T-helper 2 cell treated with Interferon-gamma antibody and Interleukin-4, amounts not matched to agents 100 ng/mL and 5 ng/mL, for 36 hours (primary cell): Measurements from ENCODE around the gene DGKG. TPM values are rescaled to one million over a fixed set of nuclear protein-coding genes. Genes with fewer than 3 reads are reported as not detected.

Experiments
- intact Hi-C: fragments of 100-400 bp; cut with micrococcal nuclease; formaldehyde crosslinking; loops from one replicate; pipeline ENCODE4 v1.15.1; 2023
- total RNA-seq: library from RNA; stranded (reverse); gene quantifications from 2 replicates; pipeline ENCODE4 v1.2.3, GENCODE V29; 2022

The DGKG gene
- total RNA-seq: not detected in 2 replicates

DNA sequence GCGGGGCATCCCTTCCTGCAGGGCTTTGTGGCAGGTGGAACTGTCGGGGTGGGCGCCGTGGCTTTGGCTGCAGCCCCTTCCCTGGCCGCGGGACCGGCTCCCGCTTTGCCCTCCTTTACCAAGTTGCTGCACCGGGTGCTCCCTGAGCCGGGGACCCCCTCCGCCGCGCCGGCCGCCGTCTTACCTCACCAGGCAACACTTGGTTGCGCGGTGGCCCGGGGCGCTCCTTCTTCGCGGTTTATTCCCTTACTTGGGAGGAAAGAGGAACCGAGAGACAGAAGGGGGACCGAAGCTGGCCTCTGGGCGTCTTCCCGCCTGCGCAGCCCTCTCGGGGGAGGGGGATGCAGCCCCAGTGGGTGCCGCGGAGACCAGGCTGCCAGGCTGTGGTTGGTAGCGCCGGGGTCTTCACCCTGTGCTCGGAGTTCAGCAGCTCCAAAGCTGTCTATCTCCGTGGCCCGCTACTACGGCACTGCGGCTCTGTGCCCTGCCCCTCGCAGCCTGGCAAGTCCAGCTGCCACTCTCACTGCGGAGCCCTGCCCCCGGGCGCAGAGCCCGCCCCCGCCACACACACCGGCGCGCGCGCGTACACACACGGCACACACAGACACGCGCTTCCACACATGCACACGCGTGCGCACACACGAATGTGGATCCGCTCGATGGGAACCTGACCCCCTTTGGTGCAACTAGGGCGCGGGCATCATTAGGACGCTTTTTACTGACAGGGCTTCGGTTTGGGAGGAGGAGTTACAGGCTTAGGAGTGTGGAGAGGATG is at the start of gene DGKG:
TSS of gene DGKG (minus strand) at position 473 of the 775 bp plus-strand sequence. CDS start 41,775 bp downstream, outside the sequence.
- intact Hi-C loops: no loop called here

DNA sequence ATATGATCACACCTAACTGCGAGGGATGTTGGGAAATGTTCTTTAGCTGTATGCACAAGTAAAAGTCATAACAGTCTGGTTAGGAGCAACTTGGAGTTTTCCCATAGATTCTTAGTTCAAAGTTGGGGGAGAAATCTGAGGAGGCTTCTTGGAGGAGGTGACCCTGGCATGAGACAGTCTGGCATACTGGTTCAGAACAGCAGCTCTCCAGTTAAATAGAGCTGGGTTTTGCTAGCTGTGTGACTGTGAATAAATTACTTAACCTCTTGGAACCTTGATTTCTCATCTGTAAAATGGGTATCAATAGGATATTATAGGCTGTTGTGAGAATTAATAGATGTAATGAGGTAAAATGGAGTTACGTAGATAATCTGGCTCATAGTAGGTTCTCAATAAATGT is 49.1 kb upstream of the DGKG start:
- intact Hi-C loops: no loop called here

DNA sequence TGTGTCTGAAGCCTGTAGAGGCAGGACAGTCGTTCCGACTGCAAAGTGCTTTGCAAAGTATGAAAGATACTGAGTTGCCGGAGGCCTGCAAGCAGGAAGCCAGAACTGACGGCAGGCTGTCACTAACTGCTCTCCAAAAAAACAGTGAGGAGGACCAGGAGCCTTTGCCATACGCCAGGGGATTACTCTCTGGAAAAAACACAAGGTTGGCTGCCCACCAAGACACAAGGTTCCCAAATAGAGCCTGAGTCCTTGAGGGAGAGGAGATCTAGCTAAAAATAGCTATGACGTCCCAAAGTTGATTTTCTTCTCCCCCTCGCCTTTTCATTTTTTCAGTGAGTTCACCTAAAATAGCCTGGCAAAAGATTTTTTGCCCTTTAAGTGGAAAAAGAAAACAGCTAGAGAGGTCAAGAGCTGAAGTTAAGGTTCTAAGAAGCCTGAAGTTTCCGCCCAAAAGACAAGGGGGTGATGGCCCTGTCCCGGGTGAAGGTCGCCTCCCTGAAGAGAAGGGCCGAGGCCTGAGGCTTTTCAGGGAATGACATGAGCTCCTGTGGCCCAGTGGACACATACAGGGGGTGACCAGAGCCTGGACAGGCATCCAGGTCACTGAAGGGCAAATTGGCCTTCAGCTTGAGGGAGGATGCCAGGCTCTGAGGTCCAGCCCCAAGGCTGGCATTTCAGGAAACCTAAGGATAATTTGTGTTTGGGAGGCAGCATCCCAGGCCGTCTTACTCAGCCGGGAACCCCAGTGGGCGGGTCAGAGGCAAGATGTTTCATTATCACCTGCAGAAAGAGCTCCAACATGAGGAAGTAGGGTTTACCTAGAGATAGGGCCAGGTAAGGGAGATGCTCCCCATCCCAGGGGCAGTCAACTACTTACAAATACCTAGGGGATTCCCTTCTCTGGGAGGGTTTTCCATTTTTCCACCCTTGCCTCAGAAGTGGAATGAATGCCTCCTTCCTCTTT is 44.9 kb upstream of the DGKG start:
- intact Hi-C loops: no loop called here

DNA sequence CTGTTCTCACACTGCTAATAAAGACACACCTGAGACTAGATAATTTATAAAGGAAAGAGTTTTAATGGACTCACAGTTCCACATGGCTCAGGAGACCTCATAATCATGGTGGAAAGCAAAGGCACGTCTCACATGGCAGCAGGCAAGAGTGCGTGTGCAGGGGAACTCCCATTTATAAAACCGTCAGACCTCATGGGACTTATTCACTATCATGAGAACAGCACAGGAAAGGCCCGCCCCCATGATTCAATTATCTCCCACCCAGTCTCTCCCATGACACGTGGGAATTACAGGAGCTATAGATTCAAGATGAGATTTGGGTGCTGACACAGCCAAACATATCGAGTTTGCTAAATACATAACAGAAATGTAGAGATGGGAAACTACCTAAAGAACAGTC is 39.5 kb upstream of the DGKG start:
- intact Hi-C loops: no loop called here

DNA sequence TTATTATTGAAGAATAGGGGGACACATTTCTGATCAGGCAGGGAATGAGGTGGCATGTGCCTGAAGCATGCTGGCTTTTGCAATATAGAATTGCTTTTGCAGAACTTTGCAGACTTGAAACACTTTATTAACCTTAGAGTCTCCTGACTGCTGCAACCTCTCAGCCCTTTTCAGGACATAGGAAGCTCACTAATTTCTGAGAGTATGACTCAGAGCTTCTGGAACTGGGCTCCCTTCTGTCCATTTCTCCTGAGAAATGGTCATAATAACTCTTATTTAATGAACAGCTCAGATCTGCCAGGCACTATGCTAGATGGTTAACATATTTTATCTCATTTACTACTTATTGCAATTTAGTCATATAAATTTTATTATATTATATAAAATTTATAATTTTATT is 38.6 kb upstream of the DGKG start:
- intact Hi-C loops: no loop called here

DNA sequence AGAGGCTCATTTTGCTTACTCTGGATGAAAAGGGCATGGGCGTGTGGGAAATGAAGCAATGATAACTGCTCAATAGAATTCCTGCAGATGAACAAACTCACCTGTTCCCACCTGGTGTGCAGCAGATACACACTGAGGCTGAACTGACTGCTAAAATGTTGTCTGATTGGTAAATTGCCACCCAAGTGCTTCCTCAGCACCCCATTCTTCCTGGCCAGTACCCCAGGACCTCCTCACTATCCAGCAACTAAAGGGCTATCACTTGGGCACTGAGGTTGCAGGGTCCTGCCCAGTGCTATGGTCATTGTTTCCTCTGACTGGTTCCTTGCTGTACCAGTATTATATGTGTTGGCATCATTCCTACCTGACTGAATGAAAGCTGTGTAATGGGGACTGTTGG is 38.0 kb upstream of the DGKG start:
- intact Hi-C loops: no loop called here

DNA sequence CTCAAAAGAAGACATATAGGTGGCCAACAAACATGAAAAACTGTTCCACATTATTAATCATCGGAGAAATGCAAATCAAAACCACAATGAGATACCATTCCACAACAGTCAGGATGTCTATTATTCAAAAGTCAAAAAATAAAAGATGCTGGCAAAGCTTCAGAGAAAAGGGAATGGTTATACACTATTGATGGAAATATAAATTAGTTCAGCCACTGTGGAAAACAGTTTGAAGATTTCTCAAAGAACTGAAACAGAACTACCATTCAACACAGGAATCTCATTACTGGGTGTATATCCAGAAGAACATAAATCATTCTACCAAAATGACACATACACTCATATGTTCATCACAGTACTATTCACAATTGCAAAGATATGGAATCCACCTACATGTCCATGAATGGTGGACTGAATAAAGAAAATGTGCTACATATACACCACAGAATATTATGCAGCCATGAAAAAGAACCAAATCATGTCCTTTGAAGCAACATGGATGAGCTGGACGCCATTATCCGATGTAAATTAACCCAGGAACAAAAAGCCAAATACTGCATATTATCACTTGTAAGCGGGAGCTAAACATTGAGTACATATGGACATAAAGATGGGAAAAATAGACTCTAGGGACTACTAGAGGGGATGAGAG is 32.7 kb upstream of the DGKG start:
- intact Hi-C loops: no loop called here

DNA sequence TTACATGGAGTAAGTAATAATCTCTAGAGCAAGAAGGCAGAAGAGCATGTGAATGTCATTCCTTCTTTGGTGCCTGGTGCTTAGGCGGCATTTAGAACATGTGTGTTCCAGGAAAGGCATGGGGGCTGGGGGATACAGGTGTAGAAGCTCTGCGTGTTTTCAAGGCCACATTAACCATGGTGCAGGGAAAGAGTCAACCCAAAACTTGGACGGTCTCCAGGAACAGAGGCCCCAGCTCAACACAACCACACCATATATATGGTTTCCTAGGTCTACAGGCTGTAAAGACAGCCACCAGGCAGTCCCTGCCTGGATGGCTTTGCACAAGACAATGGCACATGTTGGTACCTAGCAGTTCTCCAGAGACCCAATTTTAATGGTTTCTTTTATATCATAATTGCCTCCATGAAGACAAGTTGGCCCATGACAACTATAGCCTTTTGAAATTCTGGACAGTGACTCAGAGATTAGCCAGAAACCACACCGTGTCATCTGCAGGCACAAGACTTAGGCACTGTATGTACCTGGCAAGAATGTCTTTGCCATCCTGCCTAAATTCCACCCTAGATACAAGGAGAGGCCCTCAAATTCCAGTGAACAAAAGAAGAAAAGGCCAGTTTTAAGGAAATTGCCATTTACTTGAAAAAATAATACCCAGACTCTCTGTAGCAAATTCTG is 25.0 kb upstream of the DGKG start:
- intact Hi-C loops: no loop called here

DNA sequence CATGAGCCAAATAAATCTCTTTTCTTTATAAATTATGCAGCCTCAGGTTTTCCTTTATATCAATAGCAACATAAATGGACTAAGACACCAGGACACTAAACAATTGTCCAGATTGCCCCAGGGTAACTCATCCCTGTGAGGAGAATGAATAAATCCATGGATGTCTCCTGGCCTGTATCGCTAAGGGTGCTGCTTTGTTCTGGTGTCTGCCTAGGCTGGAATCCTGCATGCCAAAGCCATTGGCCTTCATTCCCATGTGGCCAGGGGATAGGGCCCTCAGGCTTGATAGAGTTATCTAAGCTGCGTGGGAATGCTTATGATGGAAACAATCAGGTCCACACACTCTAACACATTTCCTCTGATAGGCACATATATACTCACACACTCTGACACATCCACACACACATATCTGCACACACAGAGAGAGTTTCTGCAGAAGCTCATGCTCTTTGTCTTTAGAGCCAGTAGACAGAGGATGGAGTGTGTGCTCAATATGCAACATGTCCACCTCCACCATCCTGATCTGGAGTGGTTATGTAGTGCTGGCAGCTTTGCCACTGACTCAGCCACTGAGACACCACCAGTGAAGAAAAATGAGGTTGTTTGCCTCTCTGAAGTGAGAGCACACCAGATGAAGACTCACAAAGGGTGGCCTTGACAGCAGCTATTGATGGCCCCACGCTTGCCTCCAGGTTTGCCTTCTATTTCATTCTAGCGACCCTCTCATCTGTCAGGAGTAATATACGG is 24.0 kb upstream of the DGKG start:
- intact Hi-C loops: no loop called here

DNA sequence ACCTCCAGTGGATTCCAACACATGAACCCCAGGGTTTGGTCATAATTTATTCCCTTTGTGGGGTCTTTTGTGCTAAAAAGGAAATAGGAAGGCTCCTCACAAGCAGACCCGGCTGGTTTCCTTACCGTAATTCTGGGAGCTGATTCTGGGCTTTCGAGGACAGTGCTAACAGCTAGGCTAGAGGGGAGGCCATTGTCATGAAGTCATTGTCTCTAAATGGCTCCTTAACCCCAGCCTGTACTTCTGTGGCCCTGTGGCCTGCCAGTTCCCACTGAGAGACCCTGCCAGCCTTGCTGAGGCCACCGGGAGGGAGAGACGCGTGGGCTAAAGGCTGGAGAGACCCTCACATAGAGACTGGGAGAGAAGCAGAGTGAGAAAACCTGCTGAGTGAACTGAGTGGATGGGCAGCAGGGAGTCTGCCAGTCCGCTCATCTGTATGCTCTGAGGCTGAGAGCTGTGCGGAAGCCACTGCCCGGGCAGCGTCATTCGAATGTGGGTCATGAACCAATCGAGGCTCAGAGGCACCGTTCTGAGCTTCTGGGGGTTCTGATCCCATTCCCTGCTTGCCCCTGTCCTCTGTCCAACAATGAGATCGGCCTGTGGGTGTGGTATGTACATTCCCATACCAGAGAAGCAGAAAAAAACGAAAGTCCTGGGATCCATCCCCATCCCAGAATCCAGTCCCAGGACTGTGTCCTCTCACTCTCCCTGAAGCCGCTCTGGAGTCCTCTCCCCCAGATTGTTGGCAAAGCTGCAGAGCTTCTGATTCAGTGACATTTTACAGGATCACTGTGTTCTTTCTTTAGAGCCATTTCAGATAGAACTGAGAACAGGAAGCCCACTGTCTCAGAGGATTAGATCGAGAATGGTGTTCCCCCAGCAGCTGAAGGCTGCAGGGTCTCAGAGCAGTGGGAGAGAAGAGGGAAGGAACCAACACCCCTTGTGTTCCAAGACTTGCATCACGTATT is 21.3 kb upstream of the DGKG start:
- intact Hi-C loops: no loop called here

DNA sequence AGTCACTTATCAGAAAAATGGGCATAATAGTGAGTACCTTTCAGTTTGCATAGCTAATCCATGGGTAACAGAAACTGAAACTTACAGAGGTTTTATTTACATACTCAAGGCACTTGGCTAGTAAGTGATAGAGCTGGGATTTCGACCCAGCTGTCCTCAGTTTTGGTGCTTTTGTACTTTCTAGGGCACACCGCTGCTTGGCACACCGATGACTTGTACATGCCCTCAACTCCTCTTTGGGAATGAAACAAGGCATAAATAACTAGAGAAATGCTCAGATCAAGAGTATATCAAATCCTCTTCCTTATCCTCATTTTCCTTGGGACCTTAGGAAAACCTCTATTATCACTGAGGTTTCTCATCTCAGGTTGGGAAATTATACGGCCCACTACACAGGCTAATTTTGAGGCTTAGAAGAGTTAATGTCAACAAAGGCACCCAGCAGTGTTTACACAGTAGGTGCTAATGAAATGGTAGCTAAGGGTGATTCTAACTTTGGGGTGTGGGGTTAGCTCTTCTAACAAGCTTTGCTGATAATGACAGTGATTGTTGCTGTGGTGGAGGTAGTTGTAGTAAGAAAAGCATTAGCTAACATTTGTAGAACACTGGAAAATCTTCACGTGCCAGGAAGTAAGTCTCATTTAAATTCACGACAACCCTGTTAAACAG is 20.3 kb upstream of the DGKG start:
- intact Hi-C loops: no loop called here

DNA sequence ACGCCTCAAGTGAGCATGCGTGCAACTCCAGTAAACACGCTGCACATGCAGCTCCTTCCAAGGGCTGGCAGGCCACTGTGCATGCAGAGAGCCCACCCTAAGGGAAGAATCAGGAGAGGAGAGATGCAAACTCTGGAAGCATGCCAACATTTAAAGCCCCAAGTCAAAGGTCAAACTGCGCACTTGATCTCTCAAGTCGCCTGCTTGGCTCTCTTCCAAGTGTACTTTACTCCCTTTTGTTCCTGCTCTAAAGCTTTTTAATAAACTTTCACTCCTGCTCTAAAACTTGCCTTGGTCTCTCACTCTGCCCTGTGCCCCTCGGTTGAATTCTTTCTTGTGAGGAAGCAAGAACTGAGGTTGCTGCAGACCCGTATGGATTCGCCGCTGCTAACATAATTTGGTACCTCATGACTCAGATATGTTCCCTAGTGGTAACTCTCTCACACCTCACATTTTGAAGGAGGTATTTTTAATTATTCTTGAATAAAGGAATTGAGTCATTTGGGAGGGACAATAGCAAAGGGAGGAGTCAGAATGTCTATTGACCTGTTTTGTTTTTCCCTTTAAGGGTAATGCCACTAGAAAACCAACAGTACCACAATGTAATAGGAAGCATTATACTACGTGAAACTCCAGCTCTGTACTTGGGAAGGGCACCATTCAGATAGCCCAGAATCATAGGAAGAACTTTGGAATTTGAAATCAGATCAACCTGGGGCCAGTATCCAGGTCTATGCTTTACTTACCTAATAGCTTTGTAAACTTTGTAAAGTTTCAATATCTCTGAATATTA is 19.6 kb upstream of the DGKG start:
- intact Hi-C loops: no loop called here

DNA sequence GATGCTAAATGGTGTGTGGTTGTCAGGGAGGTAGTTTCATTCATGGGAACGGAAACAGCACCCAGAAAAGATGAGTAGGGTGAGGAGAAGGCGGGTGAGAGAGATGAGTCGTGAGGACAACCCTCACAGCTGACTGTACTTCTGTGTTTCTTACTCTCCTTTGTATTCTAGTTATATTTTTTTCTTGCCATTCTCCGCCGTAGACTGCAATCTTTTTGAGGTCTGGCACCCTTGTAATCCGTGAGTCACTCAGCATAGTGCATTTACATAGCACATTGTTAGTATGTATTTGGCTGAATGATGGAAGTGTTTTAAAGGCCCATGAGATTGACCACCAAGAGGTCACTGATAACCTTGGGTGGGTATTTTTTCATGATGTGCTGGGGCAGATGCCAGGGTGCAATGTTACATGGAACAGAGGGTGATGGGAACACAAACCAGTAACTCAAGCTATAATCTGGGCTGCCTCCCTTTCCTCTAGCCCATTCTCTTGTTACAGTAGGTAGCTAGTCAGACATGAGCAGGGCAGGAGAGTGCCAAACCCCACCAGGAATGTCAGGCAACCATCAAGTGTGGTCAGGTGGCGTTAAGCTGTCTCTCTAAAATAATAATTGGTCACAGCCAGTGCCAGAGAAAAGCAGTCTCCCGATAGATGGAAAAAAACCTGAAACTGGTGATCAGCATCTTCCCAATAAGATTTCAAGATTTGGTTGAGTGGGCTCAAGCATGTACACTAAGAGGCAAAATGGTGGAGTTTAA is 18.8 kb upstream of the DGKG start:
- intact Hi-C loops: no loop called here

DNA sequence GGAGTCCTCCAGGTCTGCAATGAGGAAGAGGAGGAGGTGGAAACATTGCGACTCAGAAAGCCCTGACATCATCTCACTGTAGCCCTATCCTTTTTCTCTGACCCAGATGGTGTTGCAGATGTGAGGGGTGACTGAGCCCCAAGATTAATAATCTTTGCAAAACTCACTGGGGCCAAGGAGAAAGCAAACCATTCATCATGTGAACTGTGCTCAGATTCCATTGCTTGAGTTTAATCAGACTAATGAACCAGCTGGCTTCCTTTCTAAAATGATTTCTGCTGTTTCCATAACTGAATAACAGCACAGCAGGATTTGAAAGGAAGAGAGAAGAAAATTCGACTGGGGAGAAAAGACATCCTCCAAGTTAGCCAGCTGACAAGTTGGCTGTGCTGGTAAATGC is 13.4 kb upstream of the DGKG start:
- intact Hi-C loops: no loop called here

DNA sequence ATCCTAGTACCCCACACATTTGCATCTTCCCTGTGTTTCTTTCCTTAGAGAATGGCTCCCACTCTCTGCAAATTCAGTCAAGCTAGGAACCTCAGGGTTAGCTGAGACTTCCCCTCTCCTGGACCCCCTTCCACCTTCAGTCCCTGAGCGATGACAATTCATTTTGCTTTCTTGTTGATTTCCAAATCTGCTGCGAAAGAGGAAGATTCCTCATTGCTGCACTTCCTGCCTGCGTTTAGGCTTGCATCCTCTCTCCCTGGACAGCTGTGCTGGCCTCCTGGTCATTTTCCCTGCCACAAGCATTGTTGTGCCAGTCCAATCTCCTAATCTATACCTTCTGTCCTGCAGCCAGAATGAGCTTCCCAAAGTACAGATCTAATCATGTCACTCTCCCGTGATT is 12.3 kb upstream of the DGKG start:
- intact Hi-C loops: no loop called here

DNA sequence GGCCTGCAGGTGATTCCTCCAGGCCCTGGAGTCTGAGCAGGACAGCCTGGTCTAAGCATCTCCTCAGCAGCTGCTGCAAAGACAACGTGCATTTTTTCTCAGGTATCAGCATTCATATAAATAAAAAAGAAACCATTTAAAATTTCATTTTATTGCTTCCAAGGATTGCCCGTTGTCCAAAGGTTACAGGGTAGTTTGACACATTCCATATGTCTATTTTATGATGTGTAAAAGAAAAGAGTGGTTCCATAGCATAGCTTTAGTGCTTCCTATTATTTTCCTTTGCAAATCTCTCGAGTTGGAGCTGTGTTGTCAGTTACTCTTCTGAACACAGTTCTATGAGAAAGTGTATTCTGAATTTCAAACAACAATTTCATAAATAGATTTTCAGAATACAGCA is 7.2 kb upstream of the DGKG start:
- intact Hi-C loops: no loop called here

DNA sequence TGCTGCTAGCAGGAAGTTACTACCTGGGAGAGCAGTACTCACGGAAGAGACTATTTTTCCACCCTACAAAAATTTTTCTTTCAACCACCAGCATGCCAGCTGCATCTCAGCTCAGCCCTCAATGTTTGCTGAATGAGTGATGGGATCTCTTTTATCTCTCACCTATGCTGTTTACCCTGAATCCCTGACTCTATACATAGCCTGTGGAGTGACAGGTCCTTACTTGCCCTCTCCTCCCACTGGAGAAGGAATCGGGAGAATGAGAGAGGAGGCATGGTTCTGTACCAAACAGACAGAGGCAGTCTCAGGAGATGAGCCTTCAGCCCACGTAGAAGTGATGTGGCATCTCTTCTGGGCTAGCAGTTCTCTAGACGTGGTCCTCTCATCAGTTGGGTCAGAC is 6.7 kb upstream of the DGKG start:
- intact Hi-C loops: no loop called here
